Astrocyte (in vitro differentiated cells and primary cell): ENCODE results near the gene QRFP. TPM values are rescaled to one million over a fixed set of nuclear protein-coding genes. Genes with fewer than 3 reads are reported as not detected.

Experiments
- DNase-seq: peaks from one replicate; pipeline ENCODE4 v3.0.0-alpha.2; 2010; ENCODE audit warnings: low read depth
- FAIRE-seq: peaks from 2 replicates; lab custom pipeline; 2011; peaks lifted over from hg19 to GRCh38; lab: Jason Lieb, UNC
- H2AFZ ChIP-seq: 2 replicates; pipeline ENCODE4 v1.6.0; 2012; ENCODE audit warnings: low read depth, low read length, inconsistent platforms
- H3K27ac ChIP-seq: 2 replicates; pipeline ENCODE4 v1.5.1; 2011; ENCODE audit warnings: low read depth, low read length, inconsistent platforms
- H3K27me3 ChIP-seq: 2 replicates; pipeline ENCODE4 v1.6.0; 2011; ENCODE audit warnings: low read length, inconsistent platforms; ENCODE audit not compliant: insufficient read depth
- H3K36me3 ChIP-seq: 2 replicates; pipeline ENCODE4 v1.5.1; 2011; ENCODE audit warnings: low read length, inconsistent platforms; ENCODE audit not compliant: insufficient read depth
- H3K4me1 ChIP-seq: 2 replicates; pipeline ENCODE4 v1.5.1; 2011; ENCODE audit warnings: low read length, inconsistent platforms; ENCODE audit not compliant: insufficient read depth
- H3K4me2 ChIP-seq: 2 replicates; pipeline ENCODE4 v1.6.0; 2012; ENCODE audit warnings: low read length, inconsistent platforms
- H3K4me3 ChIP-seq: 2 replicates; pipeline ENCODE4 v1.5.1; 2011; ENCODE audit warnings: low read depth, mild to moderate bottlenecking, low read length, inconsistent platforms; ENCODE audit not compliant: insufficient read depth
- H3K79me2 ChIP-seq: 2 replicates; pipeline ENCODE4 v1.6.0; 2012; ENCODE audit warnings: mild to moderate bottlenecking, low read length, inconsistent platforms; ENCODE audit not compliant: insufficient read depth
- H3K9ac ChIP-seq: 2 replicates; pipeline ENCODE4 v1.6.0; 2012; ENCODE audit warnings: mild to moderate bottlenecking, low read length, inconsistent platforms
- H3K9me3 ChIP-seq: 2 replicates; pipeline ENCODE4 v1.5.1; 2012; ENCODE audit warnings: low read depth, mild to moderate bottlenecking, low read length, inconsistent platforms; ENCODE audit not compliant: insufficient read depth
- H4K20me1 ChIP-seq: 2 replicates; pipeline ENCODE4 v1.6.0; 2012; ENCODE audit warnings: low read length, inconsistent platforms; ENCODE audit not compliant: insufficient read depth
- H3K27ac Mint-ChIP-seq: one replicate; pipeline ENCODE4 v1.8.0; 2021; ENCODE audit warnings: mild to moderate bottlenecking, mixed read lengths; ENCODE audit not compliant: unreplicated experiment
- H3K27me3 Mint-ChIP-seq: one replicate; pipeline ENCODE4 v1.8.0; 2021; ENCODE audit warnings: low read depth, mixed read lengths; ENCODE audit not compliant: unreplicated experiment
- H3K36me3 Mint-ChIP-seq: one replicate; pipeline ENCODE4 v1.8.0; 2021; ENCODE audit warnings: low read depth, mixed read lengths; ENCODE audit not compliant: unreplicated experiment
- H3K4me1 Mint-ChIP-seq: one replicate; pipeline ENCODE4 v1.8.0; 2021; ENCODE audit warnings: low read depth, mixed read lengths; ENCODE audit not compliant: unreplicated experiment
- H3K4me3 Mint-ChIP-seq: one replicate; pipeline ENCODE4 v1.8.0; 2021; ENCODE audit warnings: mild to moderate bottlenecking, moderate library complexity, mixed read lengths; ENCODE audit not compliant: unreplicated experiment
- H3K9me3 Mint-ChIP-seq: one replicate; pipeline ENCODE4 v1.8.0; 2021; ENCODE audit warnings: mild to moderate bottlenecking, mixed read lengths; ENCODE audit not compliant: unreplicated experiment
- EZH2 ChIP-seq: IDR thresholded peaks from 2 replicates; pipeline ENCODE4 v1.6.1; 2012; ENCODE audit warnings: mild to moderate bottlenecking, low read length, inconsistent platforms; ENCODE audit not compliant: insufficient read depth
- total RNA-seq: library from RNA; stranded (reverse); gene quantifications from 2 replicates; pipeline ENCODE4 v1.2.1, GENCODE V29; 2021
- TF ChIP-seq, protein P1 (sequence below): IDR thresholded peaks from 2 replicates; pipeline ENCODE4 v1.5.1; 2011; ENCODE audit warnings: low read depth, mild to moderate bottlenecking, inconsistent platforms, low read length, moderate library complexity; ENCODE audit not compliant: insufficient read depth

The QRFP gene
- total RNA-seq, 1 donor from 2014 or later: not detected

DNA sequence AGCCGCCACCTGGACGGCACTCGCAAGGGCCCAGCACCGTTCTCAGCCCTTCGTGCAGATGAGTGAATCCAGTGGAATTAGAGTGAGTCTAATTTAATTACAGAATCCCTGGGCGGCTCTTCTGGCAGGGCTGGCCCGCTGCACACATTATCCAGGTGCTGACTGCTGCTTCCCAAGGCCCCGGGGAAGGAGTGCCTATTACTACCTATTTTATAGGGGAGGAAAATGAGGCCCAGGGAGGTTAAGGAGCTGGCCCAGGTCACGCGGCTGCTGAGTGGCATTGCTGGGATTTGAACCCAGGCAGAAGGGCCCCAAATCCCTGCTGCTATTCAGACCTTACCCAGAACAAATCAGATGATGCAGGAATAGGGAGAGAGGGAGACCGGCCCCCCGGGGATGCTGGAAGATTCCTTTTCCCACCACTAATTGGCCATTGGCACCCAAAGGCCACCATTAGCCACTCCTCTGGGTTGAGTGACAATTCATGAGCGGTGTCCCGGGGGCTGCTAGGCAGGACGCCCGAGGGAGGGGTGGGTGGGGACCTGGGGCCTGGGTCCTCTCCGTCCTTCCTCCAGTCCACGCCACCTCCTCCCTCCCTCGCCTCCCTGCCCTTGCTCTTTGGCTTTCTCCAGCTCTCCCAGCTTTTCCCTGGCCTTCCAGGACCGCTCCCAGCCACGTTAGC lies 10.3 kb upstream of the QRFP start:
- no peak overlapping the region for H3K27ac Mint-ChIP-seq
- DNase-seq: no peak
- H2AFZ ChIP-seq: no peak overlapping the region
- no peak for FAIRE-seq
- H3K27me3 ChIP-seq: peaks cover 2% of the 10 kb centered on the region
- no peaks in the 10 kb centered on the region for H3K9me3 Mint-ChIP-seq
- H3K4me1 Mint-ChIP-seq: no peaks in the 10 kb centered on the region
- H3K4me3 ChIP-seq: no peak overlapping the region
- no peak overlapping the region for H3K27ac ChIP-seq
- H3K36me3 Mint-ChIP-seq: no peaks in the 10 kb centered on the region
- no peaks in the 10 kb centered on the region for H3K79me2 ChIP-seq
- H3K9ac ChIP-seq: no peak overlapping the region
- H3K9me3 ChIP-seq: no peaks in the 10 kb centered on the region
- H3K4me2 ChIP-seq: no peak overlapping the region
- TF ChIP-seq, protein P1, sequence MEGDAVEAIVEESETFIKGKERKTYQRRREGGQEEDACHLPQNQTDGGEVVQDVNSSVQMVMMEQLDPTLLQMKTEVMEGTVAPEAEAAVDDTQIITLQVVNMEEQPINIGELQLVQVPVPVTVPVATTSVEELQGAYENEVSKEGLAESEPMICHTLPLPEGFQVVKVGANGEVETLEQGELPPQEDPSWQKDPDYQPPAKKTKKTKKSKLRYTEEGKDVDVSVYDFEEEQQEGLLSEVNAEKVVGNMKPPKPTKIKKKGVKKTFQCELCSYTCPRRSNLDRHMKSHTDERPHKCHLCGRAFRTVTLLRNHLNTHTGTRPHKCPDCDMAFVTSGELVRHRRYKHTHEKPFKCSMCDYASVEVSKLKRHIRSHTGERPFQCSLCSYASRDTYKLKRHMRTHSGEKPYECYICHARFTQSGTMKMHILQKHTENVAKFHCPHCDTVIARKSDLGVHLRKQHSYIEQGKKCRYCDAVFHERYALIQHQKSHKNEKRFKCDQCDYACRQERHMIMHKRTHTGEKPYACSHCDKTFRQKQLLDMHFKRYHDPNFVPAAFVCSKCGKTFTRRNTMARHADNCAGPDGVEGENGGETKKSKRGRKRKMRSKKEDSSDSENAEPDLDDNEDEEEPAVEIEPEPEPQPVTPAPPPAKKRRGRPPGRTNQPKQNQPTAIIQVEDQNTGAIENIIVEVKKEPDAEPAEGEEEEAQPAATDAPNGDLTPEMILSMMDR: no peak
- TF ChIP-seq EZH2: no peak
- no peak overlapping the region for H3K4me3 Mint-ChIP-seq
- H4K20me1 ChIP-seq: no peaks in the 10 kb centered on the region
- peaks cover 32% of the 10 kb centered on the region for H3K27me3 Mint-ChIP-seq
- no peaks in the 10 kb centered on the region for H3K4me1 ChIP-seq
- H3K36me3 ChIP-seq: no peaks in the 10 kb centered on the region

- TF ChIP-seq EZH2: no peak
- TF ChIP-seq, protein P1: no peak
- no peaks in the 10 kb centered on the region for H3K79me2 ChIP-seq
- FAIRE-seq: no peak
- H3K4me3 ChIP-seq: no peak overlapping the region
- H2AFZ ChIP-seq: no peak overlapping the region
- no peaks in the 10 kb centered on the region for H3K9me3 ChIP-seq
- H3K27ac ChIP-seq: no peak overlapping the region
- peaks cover 2% of the 10 kb centered on the region for H3K27me3 ChIP-seq
- H3K27me3 Mint-ChIP-seq: peaks cover 32% of the 10 kb centered on the region
- no peak overlapping the region for H3K27ac Mint-ChIP-seq
- peaks cover 3% of the 10 kb centered on the region for H4K20me1 ChIP-seq
- H3K4me1 Mint-ChIP-seq: no peaks in the 10 kb centered on the region
- no peak overlapping the region for H3K9ac ChIP-seq
- no peaks in the 10 kb centered on the region for H3K36me3 Mint-ChIP-seq
- H3K4me2 ChIP-seq: no peak overlapping the region
- H3K4me3 Mint-ChIP-seq: no peak overlapping the region
- H3K36me3 ChIP-seq: no peaks in the 10 kb centered on the region
- no peaks in the 10 kb centered on the region for H3K4me1 ChIP-seq
- no peaks in the 10 kb centered on the region for H3K9me3 Mint-ChIP-seq
- no peak for DNase-seq
These were observed 9.5 kb upstream of the QRFP start for GRCh38 chr9:130905902-130906734.
